ENCODE data around the gene TEDC1. TPM values are rescaled to one million over a fixed set of nuclear protein-coding genes. Genes with fewer than 3 reads are reported as not detected.

The TEDC1 gene
- total RNA-seq, 3 donors from 2014 or later (not counting 1 experiment from before 2014, with no cell fraction given) = 70.0 to 233 (median 112) TPM

GRCh38 chr14:105467249-105467941 is 23.7 kb upstream of the TEDC1 start:
- no peaks in the 10 kb centered on the region for H3K36me3 Mint-ChIP-seq
- no peaks in the 10 kb centered on the region for H3K9me3 Mint-ChIP-seq
- H3K4me3 Mint-ChIP-seq = no peak overlapping the region
- Histone ChIP-seq H3K27ac (ENCODE audit: low read length) (no peak overlapping the region), H3K4me3 (ENCODE audit: low read length) (no peak overlapping the region), H3K36me3 (ENCODE audit: control insufficient read depth, insufficient read depth, low read length) (peaks cover 24% of the 10 kb centered on the region), H3K4me1 (ENCODE audit: control insufficient read depth, insufficient read depth, low read length) (no peaks in the 10 kb centered on the region), H3K9me3 (ENCODE audit: control insufficient read depth, insufficient read depth, low read length) (no peaks in the 10 kb centered on the region), H3K27me3 (ENCODE audit: control insufficient read depth, insufficient read depth, low read length) (no peaks in the 10 kb centered on the region)
- intact Hi-C loops (cut with micrococcal nuclease) = no loop called here
- H3K4me1 Mint-ChIP-seq = no peaks in the 10 kb centered on the region
- TF ChIP-seq CTCF (IDR thresholded peaks at IDR 0.05) = no peak
- DNase-seq (no peak), ATAC-seq (no peak)
- H3K27ac Mint-ChIP-seq = no peak overlapping the region
- 95% methylated on average over 20 of the region's 20 CpGs for WGBS (ENCODE audit: insufficient coverage)
- no peaks in the 10 kb centered on the region for H3K27me3 Mint-ChIP-seq (ENCODE audit: low read depth in 2 of 2)

GRCh38 chr14:105467942-105468471 is 23.0 kb upstream of the TEDC1 start:
- no peak overlapping the region for H3K27ac ChIP-seq (ENCODE audit: low read length)
- WGBS (ENCODE audit: insufficient coverage) = 94% methylated on average over 22 of the region's 22 CpGs
- ATAC-seq (no peak), DNase-seq (no peak)
- H3K9me3 ChIP-seq (ENCODE audit: control insufficient read depth, insufficient read depth, low read length) = no peaks in the 10 kb centered on the region
- no peaks in the 10 kb centered on the region for H3K36me3 Mint-ChIP-seq
- no peak overlapping the region for H3K4me3 Mint-ChIP-seq
- H3K27ac Mint-ChIP-seq = no peak overlapping the region
- no peak for TF ChIP-seq CTCF (IDR thresholded peaks at IDR 0.05)
- no peaks in the 10 kb centered on the region for H3K4me1 Mint-ChIP-seq
- no peaks in the 10 kb centered on the region for H3K4me1 ChIP-seq (ENCODE audit: control insufficient read depth, insufficient read depth, low read length)
- intact Hi-C loops (cut with micrococcal nuclease) = no loop called here
- no peaks in the 10 kb centered on the region for H3K27me3 ChIP-seq (ENCODE audit: control insufficient read depth, insufficient read depth, low read length)
- no peaks in the 10 kb centered on the region for H3K27me3 Mint-ChIP-seq (ENCODE audit: low read depth in 2 of 2)
- H3K36me3 ChIP-seq (ENCODE audit: control insufficient read depth, insufficient read depth, low read length) = peaks cover 22% of the 10 kb centered on the region
- H3K9me3 Mint-ChIP-seq = no peaks in the 10 kb centered on the region
- H3K4me3 ChIP-seq (ENCODE audit: low read length) = no peak overlapping the region

GRCh38 chr14:105468621-105469241 is 22.3 kb upstream of the TEDC1 start:
- Histone ChIP-seq H3K9me3 (ENCODE audit: control insufficient read depth, insufficient read depth, low read length) (no peaks in the 10 kb centered on the region), H3K36me3 (ENCODE audit: control insufficient read depth, insufficient read depth, low read length) (peaks cover 15% of the 10 kb centered on the region), H3K27ac (ENCODE audit: low read length) (no peak overlapping the region), H3K27me3 (ENCODE audit: control insufficient read depth, insufficient read depth, low read length) (peaks cover 2% of the 10 kb centered on the region), H3K4me3 (ENCODE audit: low read length) (no peak overlapping the region), H3K4me1 (ENCODE audit: control insufficient read depth, insufficient read depth, low read length) (peaks cover 6% of the 10 kb centered on the region)
- H3K4me1 Mint-ChIP-seq = peaks cover 0 to 5% of the 10 kb centered on the region in 2 donors
- H3K9me3 Mint-ChIP-seq = no peaks in the 10 kb centered on the region
- H3K4me3 Mint-ChIP-seq = no peak overlapping the region
- intact Hi-C loops (cut with micrococcal nuclease) = no loop called here
- WGBS (ENCODE audit: insufficient coverage) = 96% methylated on average over 19 of the region's 19 CpGs
- no peak for DNase-seq
- no peak for TF ChIP-seq CTCF (IDR thresholded peaks at IDR 0.05)
- ATAC-seq = no peak
- H3K36me3 Mint-ChIP-seq = no peaks in the 10 kb centered on the region
- no peak overlapping the region for H3K27ac Mint-ChIP-seq
- H3K27me3 Mint-ChIP-seq (ENCODE audit: low read depth in 2 of 2) = peaks cover 0 to 3% of the 10 kb centered on the region in 2 donors

Measured in natural killer cell (primary cell).